ENCODE measurements around the gene STARD10. TPM values are rescaled to one million over a fixed set of nuclear protein-coding genes. Genes with fewer than 3 reads are reported as not detected.
A peak's percentile ranks its signal among the peaks of the same experiment; 100 is the strongest.

STARD10 gene
- total and polyA plus RNA-seq, 2 donors from 2014 or later = 40.7 to 127 TPM

GRCh38 chr11:72726266-72727220 is 67.3 kb downstream of the STARD10 start:
- Histone ChIP-seq H3K4me1 (ENCODE audit: control insufficient read depth in 2 of 3, insufficient read depth in 2 of 3, low read depth in 1 of 3, low read length in 3 of 3) (peaks cover 4 to 16% (median 10%) of the 10 kb centered on the region in 3 donors), H3K36me3 (ENCODE audit: control insufficient read depth in 2 of 3, insufficient read depth in 3 of 3, low read length in 3 of 3) (no peaks in the 10 kb centered on the region), H3K9ac (ENCODE audit: low read length in 3 of 3) (no peak overlapping the region), H3K27ac (ENCODE audit: low read depth in 2 of 2, low read length in 2 of 2) (no peak overlapping the region), H3K27me3 (ENCODE audit: control insufficient read depth, insufficient read depth, low read length) (no peaks in the 10 kb centered on the region), H3K9me3 (ENCODE audit: control insufficient read depth in 2 of 3, insufficient read depth in 1 of 3, low read length in 3 of 3) (no peaks in the 10 kb centered on the region), H3K4me3 (ENCODE audit: low read length in 3 of 3) (no peak overlapping the region)
- no peak for FAIRE-seq
- peak in 1 of 5 donors; percentile 71 for DNase-seq
- no peak for TF ChIP-seq CTCF (IDR thresholded peaks at IDR 0.05; ENCODE audit: borderline replicate concordance, extremely low read depth, insufficient read depth)
- intact Hi-C loops (cut with DNase I) = loop anchor here (10.0 kb wide), 1 partner anchor 448 kb away; no protein-coding TSS in a partner anchor

- Histone ChIP-seq H3K9me3 (ENCODE audit: control insufficient read depth in 2 of 3, insufficient read depth in 1 of 3, low read length in 3 of 3) (no peaks in the 10 kb centered on the region), H3K27ac (ENCODE audit: low read depth in 2 of 2, low read length in 2 of 2) (no peak overlapping the region), H3K4me3 (ENCODE audit: low read length in 3 of 3) (no peak overlapping the region), H3K9ac (ENCODE audit: low read length in 3 of 3) (no peak overlapping the region), H3K36me3 (ENCODE audit: control insufficient read depth in 2 of 3, insufficient read depth in 3 of 3, low read length in 3 of 3) (no peaks in the 10 kb centered on the region), H3K27me3 (ENCODE audit: control insufficient read depth, insufficient read depth, low read length) (no peaks in the 10 kb centered on the region), H3K4me1 (ENCODE audit: control insufficient read depth in 2 of 3, insufficient read depth in 2 of 3, low read depth in 1 of 3, low read length in 3 of 3) (peaks cover 4 to 23% (median 10%) of the 10 kb centered on the region in 3 donors)
- DNase-seq (no peak), FAIRE-seq (no peak)
- TF ChIP-seq CTCF (IDR thresholded peaks at IDR 0.05; ENCODE audit: borderline replicate concordance, extremely low read depth, insufficient read depth) = no peak
- intact Hi-C loops (cut with DNase I) = loop anchor here (10.0 kb wide), 1 partner anchor 449 kb away; no protein-coding TSS in a partner anchor
Observed at GRCh38 chr11:72725724-72726028, 68.2 kb downstream of the STARD10 start.

- Histone ChIP-seq H3K9ac (ENCODE audit: low read length in 3 of 3) (no peak overlapping the region), H3K36me3 (ENCODE audit: control insufficient read depth in 2 of 3, insufficient read depth in 3 of 3, low read length in 3 of 3) (no peaks in the 10 kb centered on the region), H3K27me3 (ENCODE audit: control insufficient read depth, insufficient read depth, low read length) (no peaks in the 10 kb centered on the region), H3K9me3 (ENCODE audit: control insufficient read depth in 2 of 3, insufficient read depth in 1 of 3, low read length in 3 of 3) (no peaks in the 10 kb centered on the region), H3K27ac (ENCODE audit: low read depth in 2 of 2, low read length in 2 of 2) (no peak overlapping the region), H3K4me3 (ENCODE audit: low read length in 3 of 3) (peak overlapping the region in 1 of 3 donors; percentile 30), H3K4me1 (ENCODE audit: control insufficient read depth in 2 of 3, insufficient read depth in 2 of 3, low read depth in 1 of 3, low read length in 3 of 3) (peaks cover 4 to 29% (median 10%) of the 10 kb centered on the region in 3 donors)
- peak; percentile 93 for TF ChIP-seq CTCF (IDR thresholded peaks at IDR 0.05; ENCODE audit: borderline replicate concordance, extremely low read depth, insufficient read depth)
- DNase-seq = peak; percentile 77 to 93 (median 87)
- intact Hi-C loops (cut with DNase I) = loop anchor here (10.0 kb wide), 1 partner anchor 450 kb away; no protein-coding TSS in a partner anchor
- no peak for FAIRE-seq
Observed at GRCh38 chr11:72724851-72725723, 68.8 kb downstream of the STARD10 start.

Data from kidney (tissue), 14 donors.